Activated gamma-delta T cell (primary cell): ENCODE results near the gene KBTBD12.
"Not testable (repeated sequence)": the region's sequence is repeated elsewhere in the genome, so short reads cannot be mapped to it uniquely, and the experiment has no call there.

Experiments
- DNase-seq: peaks from one replicate; lab custom pipeline; 2025; lab: John Stamatoyannopoulos, UW
- total RNA-seq, 2 donors: gene quantifications; one replicate each; lab custom pipeline; 2026; lab: John Stamatoyannopoulos, UW

KBTBD12 gene, protein sequence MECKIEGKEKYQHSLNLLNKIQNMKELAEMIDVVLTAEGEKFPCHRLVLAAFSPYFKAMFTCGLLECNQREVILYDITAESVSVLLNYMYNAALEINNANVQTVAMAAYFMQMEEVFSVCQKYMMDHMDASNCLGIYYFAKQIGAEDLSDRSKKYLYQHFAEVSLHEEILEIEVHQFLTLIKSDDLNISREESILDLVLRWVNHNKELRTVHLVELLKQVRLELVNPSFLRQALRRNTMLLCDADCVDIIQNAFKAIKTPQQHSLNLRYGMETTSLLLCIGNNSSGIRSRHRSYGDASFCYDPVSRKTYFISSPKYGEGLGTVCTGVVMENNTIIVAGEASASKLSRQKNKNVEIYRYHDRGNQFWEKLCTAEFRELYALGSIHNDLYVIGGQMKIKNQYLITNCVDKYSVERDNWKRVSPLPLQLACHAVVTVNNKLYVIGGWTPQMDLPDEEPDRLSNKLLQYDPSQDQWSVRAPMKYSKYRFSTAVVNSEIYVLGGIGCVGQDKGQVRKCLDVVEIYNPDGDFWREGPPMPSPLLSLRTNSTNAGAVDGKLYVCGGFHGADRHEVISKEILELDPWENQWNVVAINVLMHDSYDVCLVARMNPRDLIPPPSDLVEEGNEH
- 0 to 0.04 reads per million in 2 donors for total RNA-seq

DNA sequence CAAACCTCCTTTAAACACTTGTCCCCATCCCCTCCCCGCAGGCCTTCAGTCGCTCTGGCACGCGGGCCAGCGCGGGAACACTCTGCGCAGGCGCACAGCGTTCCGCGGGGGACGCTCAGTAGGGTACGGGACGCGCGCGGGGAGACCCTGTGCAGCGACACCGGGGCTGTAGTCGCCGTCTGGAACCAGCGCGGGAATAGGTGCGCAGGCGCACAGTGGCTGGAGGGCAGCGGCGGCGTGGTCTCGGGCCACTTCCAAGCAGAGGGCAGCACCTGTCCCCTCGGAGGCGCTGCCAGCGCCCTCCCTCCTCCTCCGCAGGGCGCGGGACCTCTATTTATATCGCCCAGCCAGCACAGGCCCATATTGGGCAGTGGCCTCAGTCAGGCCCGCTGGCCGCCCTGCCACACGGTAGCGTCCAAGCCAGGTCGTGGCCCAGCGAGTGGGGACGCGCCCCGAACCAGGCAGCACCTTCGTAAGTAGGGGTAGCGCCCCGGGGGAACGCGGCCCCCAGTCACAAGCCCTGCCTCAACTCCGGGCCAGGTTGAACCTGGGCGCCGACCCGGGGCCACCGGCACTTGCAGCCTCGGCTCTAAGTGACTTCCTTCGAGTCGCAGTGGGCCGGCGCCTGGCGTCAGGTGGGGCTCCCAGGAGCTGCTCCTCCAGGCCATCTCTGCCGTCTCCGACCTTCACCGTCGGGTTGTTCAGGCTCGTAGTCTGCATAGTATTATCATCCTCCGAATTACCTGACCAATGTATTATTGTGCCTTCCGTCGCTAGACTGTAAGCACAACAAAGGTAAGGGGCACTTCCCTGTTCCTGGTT lies at the start of gene KBTBD12:
Gene KBTBD12 (plus strand): TSS at position 118 of the 822 bp plus-strand sequence. CDS start 7,830 bp downstream, outside the sequence.
- no peak for DNase-seq

GRCh38 chr3:127865941-127866340 lies 49.1 kb upstream of the KBTBD12 start:
- DNase-seq = no peak

GRCh38 chr3:127867412-127867811 lies 47.6 kb upstream of the KBTBD12 start:
- DNase-seq = no peak

- no peak for DNase-seq
These were observed 47.0 kb upstream of the KBTBD12 start for GRCh38 chr3:127867986-127868385.

DNA sequence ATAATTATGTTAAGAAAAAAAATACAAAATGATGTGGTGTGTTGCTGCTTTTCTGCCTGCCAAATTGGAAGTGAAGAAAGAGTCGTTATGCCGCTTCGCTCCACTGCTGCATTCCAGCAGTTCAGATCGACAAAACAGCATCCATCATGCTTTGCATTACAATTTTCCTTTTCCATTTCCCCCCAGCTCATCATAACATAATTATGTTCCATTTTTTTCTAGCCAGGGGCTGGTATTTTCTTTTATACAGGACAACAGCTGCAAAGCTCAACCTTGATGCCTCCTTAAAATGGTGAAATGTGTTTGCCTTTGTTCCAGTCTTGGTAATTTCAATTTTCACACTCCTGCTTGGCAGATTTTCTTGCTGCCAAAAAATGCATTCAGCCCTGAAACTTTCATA lies 44.9 kb upstream of the KBTBD12 start:
- DNase-seq = no peak

GRCh38 chr3:127874097-127874496 lies 40.9 kb upstream of the KBTBD12 start:
- DNase-seq = not testable (repeated sequence)

- no peak for DNase-seq
These were observed 33.4 kb upstream of the KBTBD12 start for GRCh38 chr3:127881586-127881985.

GRCh38 chr3:127884041-127884440 lies 31.0 kb upstream of the KBTBD12 start:
- no peak for DNase-seq

- DNase-seq = no peak
These were observed 28.6 kb upstream of the KBTBD12 start for GRCh38 chr3:127886231-127886955.

DNA sequence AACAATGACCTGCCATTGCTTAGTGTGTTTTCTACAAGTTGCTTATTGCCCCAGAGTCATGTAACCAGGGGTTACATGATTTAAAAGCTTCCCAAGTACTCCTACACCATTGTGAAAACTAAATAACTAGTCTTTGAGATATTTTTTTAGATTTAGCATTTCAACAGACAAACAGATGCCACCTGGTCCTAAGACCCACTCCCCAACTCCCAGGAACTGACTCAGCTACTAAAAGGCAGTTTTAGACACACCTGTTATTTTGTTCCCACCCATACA lies 28.1 kb upstream of the KBTBD12 start:
- DNase-seq = no peak

- DNase-seq = no peak
These were observed 27.7 kb upstream of the KBTBD12 start for GRCh38 chr3:127887321-127887720.

DNA sequence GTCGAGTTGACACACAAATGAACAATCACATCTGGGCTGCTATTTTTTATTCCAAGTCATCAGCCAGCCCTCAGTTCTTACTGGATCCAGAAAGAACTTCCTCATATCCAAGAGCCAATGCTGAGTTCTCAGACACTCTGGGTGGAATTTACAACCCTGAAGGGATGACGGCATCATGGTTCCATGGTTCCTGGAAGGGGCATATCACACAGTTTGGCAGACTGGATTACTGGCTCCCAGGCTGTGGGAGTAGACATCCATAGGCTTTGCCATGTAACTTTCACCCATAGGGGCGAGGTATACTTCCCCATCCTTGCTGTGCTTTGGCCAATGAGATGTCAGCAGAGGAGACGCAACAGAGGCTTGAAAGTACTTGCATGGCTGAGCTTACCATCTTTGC lies 26.9 kb upstream of the KBTBD12 start:
- DNase-seq = no peak

DNA sequence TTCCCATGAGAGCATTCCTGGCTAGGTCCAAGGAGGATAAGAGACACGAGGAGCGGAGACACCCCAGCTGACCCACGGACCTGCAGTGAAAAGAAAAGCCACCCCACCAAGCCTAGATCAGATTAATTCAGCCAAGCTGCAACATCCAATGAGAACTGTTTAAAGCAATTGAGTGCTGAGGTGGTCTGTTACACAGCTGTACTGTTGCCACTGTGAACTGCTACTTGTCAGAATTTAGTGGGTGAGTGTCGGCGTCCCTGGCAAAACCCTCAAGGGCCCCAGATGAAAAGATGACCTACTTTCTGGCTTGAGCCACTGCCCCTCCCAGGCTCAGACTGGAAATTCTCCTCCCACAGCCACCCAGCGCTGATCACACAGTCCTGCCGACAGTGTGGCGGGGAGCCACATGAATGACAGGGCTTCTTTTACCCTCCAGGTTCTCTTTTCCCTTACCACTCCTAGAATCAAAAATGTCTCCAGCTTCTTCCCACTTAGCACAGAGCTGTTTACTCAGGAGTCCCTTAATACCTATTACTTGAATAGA lies 26.4 kb upstream of the KBTBD12 start:
- DNase-seq = no peak

DNA sequence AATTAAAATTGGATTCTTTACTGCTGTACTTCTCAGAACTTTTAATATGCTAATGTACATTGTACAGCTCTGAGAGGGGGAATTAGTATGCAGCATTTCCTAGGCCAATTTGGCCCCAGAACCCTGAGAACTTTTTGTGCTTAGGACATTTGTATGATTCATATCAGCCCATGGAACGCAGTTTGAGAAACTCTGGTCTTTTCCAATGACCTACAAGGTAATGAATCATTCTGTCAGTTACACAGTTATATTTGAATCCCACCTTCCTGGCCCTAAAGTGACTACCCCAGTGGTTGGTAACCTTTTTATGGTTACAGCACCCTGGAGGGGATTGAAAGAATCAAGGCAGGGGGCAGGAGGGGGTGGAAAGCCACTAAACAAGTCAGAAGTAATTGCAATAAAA lies 25.6 kb upstream of the KBTBD12 start:
- no peak for DNase-seq

- DNase-seq = no peak
These were observed 24.9 kb upstream of the KBTBD12 start for GRCh38 chr3:127889976-127890650.

DNA sequence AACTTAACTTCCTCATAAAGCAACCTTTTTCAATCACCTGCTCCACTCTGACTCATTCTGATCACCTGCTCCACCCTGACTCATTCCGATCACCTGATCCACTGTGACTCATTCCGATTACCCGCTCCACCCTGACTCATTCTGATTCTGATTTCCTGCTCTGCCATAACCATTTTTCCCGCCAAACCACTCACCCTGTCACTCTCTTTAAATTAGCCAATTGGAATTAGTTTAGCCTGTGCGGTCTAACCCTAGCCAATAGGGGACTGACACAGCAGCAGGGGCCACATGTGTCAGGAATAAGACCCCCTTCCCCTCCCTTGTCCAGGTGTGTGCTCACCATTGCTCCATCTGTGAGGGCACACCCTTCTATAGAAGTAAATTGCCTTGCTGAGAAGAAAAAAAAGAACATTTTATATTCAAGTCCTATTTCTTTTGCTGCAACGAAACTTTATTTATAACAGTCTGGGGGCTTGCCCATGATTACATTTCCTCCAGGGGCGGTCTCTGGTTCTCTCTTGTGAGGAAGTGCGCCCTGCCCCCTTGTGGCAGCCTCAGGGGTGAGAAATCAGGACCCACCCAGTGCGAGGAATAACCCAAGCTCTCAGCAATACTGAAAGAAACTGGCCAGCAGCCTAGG lies 24.3 kb upstream of the KBTBD12 start:
- not testable (repeated sequence) for DNase-seq

GRCh38 chr3:127894481-127894880 lies 20.6 kb upstream of the KBTBD12 start:
- DNase-seq = no peak

GRCh38 chr3:127899200-127899599 lies 15.8 kb upstream of the KBTBD12 start:
- DNase-seq = no peak

DNA sequence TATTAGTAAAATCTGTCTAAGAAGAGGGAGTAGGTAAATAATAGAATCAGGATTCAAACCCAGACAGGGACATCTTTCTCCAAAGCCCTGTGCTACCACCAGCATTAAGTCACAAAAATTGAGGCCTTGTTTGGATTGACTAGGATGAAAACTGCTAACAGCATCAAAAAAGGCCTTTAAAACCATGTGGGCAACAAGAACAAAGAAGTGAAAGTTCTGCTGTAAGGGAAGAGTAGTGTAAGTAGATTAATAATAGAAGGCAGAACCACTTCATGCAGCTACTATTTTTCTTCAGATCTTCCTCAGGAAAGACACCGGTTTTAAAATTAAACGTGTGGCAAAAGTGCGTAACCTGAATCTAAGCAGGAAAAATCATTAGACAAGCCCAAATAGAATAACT lies 15.3 kb upstream of the KBTBD12 start:
- no peak for DNase-seq

DNA sequence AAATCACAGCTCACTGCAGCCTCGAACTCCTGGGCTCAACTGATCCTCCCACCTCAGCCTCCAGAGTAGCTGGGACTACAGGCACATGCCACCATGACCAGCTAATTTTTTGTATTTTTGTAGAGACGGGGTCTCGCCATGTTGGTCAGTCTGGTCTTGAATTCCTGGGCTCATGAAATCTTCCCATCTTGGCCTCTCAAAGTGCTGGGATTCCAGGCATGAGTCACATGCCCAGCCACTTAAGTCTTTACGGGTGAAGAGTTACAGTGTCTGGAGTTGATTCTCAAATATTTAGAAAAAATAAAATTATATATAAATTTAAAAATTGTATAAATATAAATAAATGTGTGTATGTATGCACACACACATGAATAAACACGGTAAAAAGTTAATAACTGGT lies 14.5 kb upstream of the KBTBD12 start:
- DNase-seq = no peak

GRCh38 chr3:127902486-127902885 lies 12.5 kb upstream of the KBTBD12 start:
- no peak for DNase-seq
